Uterus (tissue), 2 donors: ENCODE measurements around the gene LMCD1.

Source experiments
- CTCF ChIP-seq, 4 experiments: fragments of 200-600 bp in 2 of 4; fragments of 450-650 bp in 2 of 4; sonication (generic) in 2 of 4; IDR thresholded peaks; one replicate each; pipeline ENCODE4 v1.5.1; 2016 to 2019; ENCODE audit warnings: antibody characterized with exemption in 4 of 4, mild to moderate bottlenecking in 2 of 4, moderate library complexity in 1 of 4
- POLR2A ChIP-seq, 2 donors: fragments of 450-650 bp; IDR thresholded peaks; one replicate each; pipeline ENCODE4 v1.6.1; 2016; ENCODE audit warnings: antibody characterized with exemption in 2 of 2, mild to moderate bottlenecking in 1 of 2, moderate library complexity in 1 of 2

GRCh38 chr3:8619548-8619947 lies 117.9 kb downstream of the LMCD1 start:
- no peak for TF ChIP-seq CTCF (IDR thresholded peaks at IDR 0.05)
- no peak for TF ChIP-seq POLR2A (IDR thresholded peaks at IDR 0.05)
